Panc1 (cell line): Measurements from ENCODE around the gene GNRH2.

Experiments
- POLR2AphosphoS5 ChIP-seq: IDR thresholded peaks from 2 replicates; pipeline ENCODE4 v1.6.1; 2012; ENCODE audit warnings: mild to moderate bottlenecking, low read depth, low read length, moderate library complexity
- REST ChIP-seq, 2 experiments: IDR thresholded peaks; 2 replicates each; pipeline ENCODE4 v1.6.1; 2011 to 2012; ENCODE audit warnings: low read depth in 2 of 2, control low read depth in 1 of 2, low read length in 1 of 2, mild to moderate bottlenecking in 1 of 2, moderate library complexity in 1 of 2; ENCODE audit not compliant: insufficient read depth in 1 of 2

DNA sequence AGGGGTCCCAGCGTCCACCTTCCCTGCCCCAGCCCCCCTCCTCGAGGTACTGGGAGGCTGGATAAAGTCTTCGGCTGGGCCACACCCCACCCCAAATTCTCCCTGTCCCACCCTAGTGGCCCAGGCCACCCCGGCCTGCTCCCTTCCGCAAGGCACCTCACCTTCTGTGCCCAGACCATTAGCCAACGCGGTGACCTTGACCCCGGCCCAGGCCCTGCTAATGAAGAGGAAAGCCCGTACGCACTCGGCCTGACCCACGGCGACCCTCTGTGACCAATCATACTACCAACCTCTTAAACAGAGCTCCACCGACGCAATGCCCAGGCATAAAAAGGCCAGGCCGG is 27.8 kb downstream of the GNRH2 start:
- TF ChIP-seq POLR2AphosphoS5: no peak
- no peak for TF ChIP-seq REST (IDR thresholded peaks at IDR 0.05; ENCODE audit: insufficient read depth in 1 of 2, low read depth in 2 of 2, low read length in 1 of 2)
